Lower lobe of right lung (tissue), 2 donors: ENCODE measurements around the gene LHCGR. TPM values are rescaled to one million over a fixed set of nuclear protein-coding genes. Genes with fewer than 3 reads are reported as not detected.

Source experiments
- ATAC-seq, 2 donors: fragments of 200-7000 bp; cut with Tn5 transposase; one replicate each; pipeline ENCODE4 v1.9.1; 2020 to 2022; ENCODE audit warnings: mild to moderate bottlenecking in 2 of 2, moderate library complexity in 2 of 2
- DNase-seq: peaks from one replicate; pipeline ENCODE4 v3.0.0-alpha.2; 2020
- H3K27ac ChIP-seq: fragments of 200-600 bp; one replicate; pipeline ENCODE4 v1.8.0; 2022
- H3K27me3 ChIP-seq: fragments of 200-600 bp; one replicate; pipeline ENCODE4 v1.8.0; 2022; ENCODE audit warnings: low read depth
- H3K36me3 ChIP-seq: fragments of 200-600 bp; one replicate; pipeline ENCODE4 v1.8.0; 2022; ENCODE audit warnings: mild to moderate bottlenecking
- H3K4me1 ChIP-seq: fragments of 200-600 bp; one replicate; pipeline ENCODE4 v1.8.0; 2022
- H3K4me3 ChIP-seq: fragments of 200-600 bp; one replicate; pipeline ENCODE4 v1.8.0; 2022; ENCODE audit warnings: mild to moderate bottlenecking
- H3K9me3 ChIP-seq: fragments of 200-600 bp; one replicate; pipeline ENCODE4 v1.8.0; 2022
- intact Hi-C: fragments of 100-400 bp; cut with DNase I; formaldehyde crosslinking; loops from one replicate; pipeline ENCODE4 v1.11.0; 2022
- total RNA-seq: library from RNA; stranded (reverse); fragmentation: NEBNext Ultra II Directional; extraction: Animal tissue kit (Norgen Biotek cat#: 25700); gene quantifications from one replicate; pipeline ENCODE4 v1.2.1, GENCODE V29; 2021
- TF ChIP-seq, protein P1 (sequence below): fragments of 200-600 bp; IDR thresholded peaks from one replicate; pipeline ENCODE4 v1.8.0; 2022; ENCODE audit warnings: antibody characterized with exemption, mild to moderate bottlenecking
- donor health status: DM: no; HTN: yes; CAD: no; lungs with severe emphysema.

The LHCGR gene
- total RNA-seq, 1 donor from 2014 or later = 0.30 TPM

- TF ChIP-seq, protein P1, sequence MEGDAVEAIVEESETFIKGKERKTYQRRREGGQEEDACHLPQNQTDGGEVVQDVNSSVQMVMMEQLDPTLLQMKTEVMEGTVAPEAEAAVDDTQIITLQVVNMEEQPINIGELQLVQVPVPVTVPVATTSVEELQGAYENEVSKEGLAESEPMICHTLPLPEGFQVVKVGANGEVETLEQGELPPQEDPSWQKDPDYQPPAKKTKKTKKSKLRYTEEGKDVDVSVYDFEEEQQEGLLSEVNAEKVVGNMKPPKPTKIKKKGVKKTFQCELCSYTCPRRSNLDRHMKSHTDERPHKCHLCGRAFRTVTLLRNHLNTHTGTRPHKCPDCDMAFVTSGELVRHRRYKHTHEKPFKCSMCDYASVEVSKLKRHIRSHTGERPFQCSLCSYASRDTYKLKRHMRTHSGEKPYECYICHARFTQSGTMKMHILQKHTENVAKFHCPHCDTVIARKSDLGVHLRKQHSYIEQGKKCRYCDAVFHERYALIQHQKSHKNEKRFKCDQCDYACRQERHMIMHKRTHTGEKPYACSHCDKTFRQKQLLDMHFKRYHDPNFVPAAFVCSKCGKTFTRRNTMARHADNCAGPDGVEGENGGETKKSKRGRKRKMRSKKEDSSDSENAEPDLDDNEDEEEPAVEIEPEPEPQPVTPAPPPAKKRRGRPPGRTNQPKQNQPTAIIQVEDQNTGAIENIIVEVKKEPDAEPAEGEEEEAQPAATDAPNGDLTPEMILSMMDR = no peak
- DNase-seq (no peak), ATAC-seq (no peak)
- intact Hi-C loops = no loop called here
- no peak overlapping the region for H3K4me3 ChIP-seq
- no peaks in the 10 kb centered on the region for H3K36me3 ChIP-seq
- no peaks in the 10 kb centered on the region for H3K9me3 ChIP-seq
- H3K27ac ChIP-seq = no peak overlapping the region
- no peaks in the 10 kb centered on the region for H3K27me3 ChIP-seq
- H3K4me1 ChIP-seq = no peaks in the 10 kb centered on the region
Observed at GRCh38 chr2:48696881-48697280, 58.6 kb downstream of the LHCGR start.

GRCh38 chr2:48695991-48696390 lies 59.5 kb downstream of the LHCGR start:
- TF ChIP-seq, protein P1 = no peak
- Histone ChIP-seq H3K4me1 (no peaks in the 10 kb centered on the region), H3K9me3 (no peaks in the 10 kb centered on the region), H3K4me3 (no peak overlapping the region), H3K27me3 (no peaks in the 10 kb centered on the region), H3K27ac (no peak overlapping the region), H3K36me3 (no peaks in the 10 kb centered on the region)
- no peak for DNase-seq
- no peak for ATAC-seq
- intact Hi-C loops = no loop called here

DNA sequence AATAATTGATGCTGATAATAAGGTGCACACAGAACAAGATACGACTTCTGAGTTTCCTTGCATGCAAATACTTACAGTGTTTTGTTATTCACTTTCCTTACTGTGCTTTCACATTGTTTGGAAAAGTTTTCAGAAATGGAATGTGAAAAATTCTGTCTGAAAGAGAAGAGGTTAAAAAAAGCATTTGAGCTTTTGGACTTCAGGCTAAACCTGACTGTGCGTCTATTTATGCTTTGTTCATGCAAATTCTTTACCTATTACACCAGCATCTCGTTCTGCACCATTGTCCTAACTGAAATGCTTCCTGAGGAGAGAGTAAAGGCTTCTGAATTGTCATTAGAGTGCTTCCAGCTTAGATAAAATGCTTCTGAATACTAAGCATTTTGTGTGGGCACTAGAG lies 61.4 kb downstream of the LHCGR start:
- no peaks in the 10 kb centered on the region for H3K4me1 ChIP-seq
- no peak overlapping the region for H3K4me3 ChIP-seq
- no peak for DNase-seq
- no peak for ATAC-seq
- no peaks in the 10 kb centered on the region for H3K27me3 ChIP-seq
- TF ChIP-seq, protein P1 = no peak
- intact Hi-C loops = no loop called here
- H3K36me3 ChIP-seq = no peaks in the 10 kb centered on the region
- H3K9me3 ChIP-seq = no peaks in the 10 kb centered on the region
- no peak overlapping the region for H3K27ac ChIP-seq

DNA sequence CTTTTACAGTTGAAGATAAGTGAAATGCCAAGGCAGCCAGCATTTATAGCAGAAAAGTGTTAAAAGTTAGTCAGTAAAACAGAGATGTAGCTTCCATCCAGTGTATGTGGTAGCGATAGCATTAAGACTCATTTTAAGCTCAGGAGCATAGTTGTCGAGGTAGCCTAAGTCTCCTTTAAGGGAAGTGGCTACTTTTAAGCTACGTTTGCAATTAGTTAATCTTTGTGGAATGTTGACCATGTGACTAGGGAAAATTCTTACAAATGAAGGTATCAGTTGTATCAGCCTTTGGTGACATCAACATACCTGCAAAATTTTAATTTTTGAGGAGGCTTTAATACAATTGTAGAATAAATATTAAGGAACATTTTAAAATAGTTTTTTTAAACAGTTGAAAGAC lies 61.9 kb downstream of the LHCGR start:
- DNase-seq (no peak), ATAC-seq (no peak)
- Histone ChIP-seq H3K4me1 (no peaks in the 10 kb centered on the region), H3K27ac (no peak overlapping the region), H3K36me3 (no peaks in the 10 kb centered on the region), H3K9me3 (no peaks in the 10 kb centered on the region), H3K27me3 (no peaks in the 10 kb centered on the region), H3K4me3 (no peak overlapping the region)
- TF ChIP-seq, protein P1 = no peak
- intact Hi-C loops = no loop called here

- DNase-seq (no peak), ATAC-seq (no peak)
Observed at GRCh38 chr2:48693066-48693465, 62.5 kb downstream of the LHCGR start.

More at GRCh38 chr2:48693066-48693465, 62.5 kb downstream of the LHCGR start:
- no peaks in the 10 kb centered on the region for H3K9me3 ChIP-seq
- H3K36me3 ChIP-seq = no peaks in the 10 kb centered on the region
- no peak overlapping the region for H3K27ac ChIP-seq
- TF ChIP-seq, protein P1 = no peak
- H3K4me3 ChIP-seq = no peak overlapping the region
- H3K27me3 ChIP-seq = no peaks in the 10 kb centered on the region
- no peaks in the 10 kb centered on the region for H3K4me1 ChIP-seq
- intact Hi-C loops = no loop called here
